Mesothelial cell of epicardium (in vitro differentiated cells): ENCODE measurements around the gene SDC1. TPM values are rescaled to one million over a fixed set of nuclear protein-coding genes. Genes with fewer than 3 reads are reported as not detected.

ENCODE experiments used
- DNase-seq, 2 experiments: peaks; one replicate each; pipeline ENCODE4 v3.0.0; 2021; ENCODE audit warnings: low spot score in 2 of 2; ENCODE audit not compliant: unreplicated experiment in 2 of 2
- H3K27ac Mint-ChIP-seq: 2 replicates; pipeline ENCODE4 v1.8.0; 2021; ENCODE audit warnings: mixed read lengths
- H3K27me3 Mint-ChIP-seq: 2 replicates; pipeline ENCODE4 v1.8.0; 2021; ENCODE audit warnings: low read depth, mixed read lengths
- H3K36me3 Mint-ChIP-seq: 2 replicates; pipeline ENCODE4 v1.8.0; 2021; ENCODE audit warnings: mixed read lengths
- H3K4me1 Mint-ChIP-seq: 2 replicates; pipeline ENCODE4 v1.8.0; 2021; ENCODE audit warnings: mixed read lengths
- H3K4me3 Mint-ChIP-seq: 2 replicates; pipeline ENCODE4 v1.8.0; 2021; ENCODE audit warnings: mild to moderate bottlenecking, moderate library complexity, mixed read lengths
- H3K9me3 Mint-ChIP-seq: 2 replicates; pipeline ENCODE4 v1.8.0; 2021; ENCODE audit warnings: mixed read lengths
- total RNA-seq: library from RNA; stranded (reverse); gene quantifications from 3 replicates; pipeline ENCODE4 v1.2.1, GENCODE V29; 2021
- TF ChIP-seq, protein P1 (sequence below): fragments of 200-600 bp; sonication (generic); IDR thresholded peaks from one replicate; pipeline ENCODE4 v1.5.0; 2021; ENCODE audit warnings: antibody characterized with exemption; ENCODE audit not compliant: unreplicated experiment

Gene SDC1
- total RNA-seq, 1 donor from 2014 or later = 50.7 TPM

DNA sequence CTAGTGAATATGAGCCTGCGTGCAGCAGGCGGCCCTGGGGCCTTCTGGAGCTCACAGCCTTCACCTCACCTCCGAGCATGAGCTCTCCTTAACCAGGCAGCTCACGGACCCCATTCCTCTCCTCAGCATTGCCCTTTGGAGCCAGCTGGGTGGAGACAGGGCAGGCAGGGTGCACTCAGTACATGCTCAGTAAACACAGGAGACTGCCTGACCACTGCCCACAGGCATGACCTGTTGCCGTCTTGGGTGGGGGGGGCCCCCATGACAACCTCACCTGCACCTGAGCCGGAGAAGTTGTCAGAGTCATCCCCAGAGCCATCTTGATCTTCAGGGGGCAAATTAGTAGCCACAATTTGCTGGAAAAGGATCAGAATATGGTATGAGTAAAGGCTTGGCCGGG lies 19.9 kb downstream of the SDC1 start:
- no peaks in the 10 kb centered on the region for H3K9me3 Mint-ChIP-seq
- H3K4me3 Mint-ChIP-seq = no peak overlapping the region
- DNase-seq = no peak
- TF ChIP-seq, protein P1, sequence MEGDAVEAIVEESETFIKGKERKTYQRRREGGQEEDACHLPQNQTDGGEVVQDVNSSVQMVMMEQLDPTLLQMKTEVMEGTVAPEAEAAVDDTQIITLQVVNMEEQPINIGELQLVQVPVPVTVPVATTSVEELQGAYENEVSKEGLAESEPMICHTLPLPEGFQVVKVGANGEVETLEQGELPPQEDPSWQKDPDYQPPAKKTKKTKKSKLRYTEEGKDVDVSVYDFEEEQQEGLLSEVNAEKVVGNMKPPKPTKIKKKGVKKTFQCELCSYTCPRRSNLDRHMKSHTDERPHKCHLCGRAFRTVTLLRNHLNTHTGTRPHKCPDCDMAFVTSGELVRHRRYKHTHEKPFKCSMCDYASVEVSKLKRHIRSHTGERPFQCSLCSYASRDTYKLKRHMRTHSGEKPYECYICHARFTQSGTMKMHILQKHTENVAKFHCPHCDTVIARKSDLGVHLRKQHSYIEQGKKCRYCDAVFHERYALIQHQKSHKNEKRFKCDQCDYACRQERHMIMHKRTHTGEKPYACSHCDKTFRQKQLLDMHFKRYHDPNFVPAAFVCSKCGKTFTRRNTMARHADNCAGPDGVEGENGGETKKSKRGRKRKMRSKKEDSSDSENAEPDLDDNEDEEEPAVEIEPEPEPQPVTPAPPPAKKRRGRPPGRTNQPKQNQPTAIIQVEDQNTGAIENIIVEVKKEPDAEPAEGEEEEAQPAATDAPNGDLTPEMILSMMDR = no peak
- peaks cover 21% of the 10 kb centered on the region for H3K4me1 Mint-ChIP-seq
- H3K27me3 Mint-ChIP-seq = no peaks in the 10 kb centered on the region
- H3K36me3 Mint-ChIP-seq = peaks cover 26% of the 10 kb centered on the region
- H3K27ac Mint-ChIP-seq = no peak overlapping the region

DNA sequence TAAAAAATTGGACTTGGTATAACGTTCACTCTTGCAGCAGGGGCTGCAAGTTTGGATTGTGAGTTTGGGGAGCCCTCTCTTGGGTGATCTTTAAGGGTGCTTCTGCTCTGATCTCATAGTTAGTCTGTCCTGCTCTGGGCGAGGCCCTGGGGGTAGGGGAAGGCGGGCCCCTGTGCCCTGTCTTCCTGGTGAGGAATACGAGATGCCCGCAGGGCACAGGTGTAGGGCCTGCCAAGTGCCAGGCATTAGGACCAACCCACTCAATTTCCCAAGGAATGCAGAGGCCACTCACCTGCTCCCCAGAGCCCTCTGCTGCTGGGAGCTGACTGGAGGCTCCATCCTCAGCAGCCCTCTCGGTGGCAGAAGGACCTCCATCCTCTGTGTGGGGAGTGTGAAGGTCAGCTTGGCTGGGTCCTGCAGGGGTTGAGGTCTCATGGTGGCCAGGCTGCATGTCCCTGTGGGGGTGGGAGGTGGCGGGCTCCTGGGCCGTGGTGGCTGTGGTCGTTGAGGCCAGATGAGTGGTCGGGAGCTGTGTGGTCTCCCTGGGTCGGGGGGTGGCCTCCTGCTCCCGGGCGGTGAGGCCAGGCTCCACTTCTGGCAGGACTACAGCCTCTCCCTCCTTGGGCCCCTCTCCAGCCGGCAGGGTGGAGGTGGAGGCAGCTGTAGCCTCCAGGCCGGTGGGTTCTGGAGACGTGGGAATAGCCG lies 21.3 kb downstream of the SDC1 start:
- no peak for DNase-seq
- Mint-ChIP-seq H3K4me1 (peaks cover 27% of the 10 kb centered on the region), H3K4me3 (no peak overlapping the region), H3K36me3 (peaks cover 26% of the 10 kb centered on the region), H3K27ac (no peak overlapping the region), H3K9me3 (no peaks in the 10 kb centered on the region), H3K27me3 (no peaks in the 10 kb centered on the region)
- TF ChIP-seq, protein P1 = no peak

DNA sequence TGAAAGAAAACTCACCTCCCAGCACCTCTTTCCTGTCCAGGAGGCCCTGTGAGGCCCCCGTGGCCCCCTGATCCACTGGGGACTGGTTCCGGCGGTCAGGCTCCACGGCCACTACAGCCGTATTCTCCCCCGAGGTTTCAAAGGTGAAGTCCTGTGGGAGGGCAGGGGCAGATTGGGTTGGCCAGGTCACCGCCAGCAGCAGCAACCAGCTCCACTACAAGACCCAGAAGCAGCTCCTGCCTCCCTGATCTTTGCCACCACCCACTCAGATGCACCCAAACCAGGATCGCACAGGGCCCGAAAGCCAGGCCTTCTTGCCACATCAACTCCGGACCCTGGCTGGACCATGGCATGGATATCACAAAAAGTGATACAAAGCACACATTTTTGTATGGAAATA lies 21.9 kb downstream of the SDC1 start:
- Mint-ChIP-seq H3K27ac (no peak overlapping the region), H3K9me3 (no peaks in the 10 kb centered on the region), H3K4me3 (no peak overlapping the region), H3K4me1 (peaks cover 27% of the 10 kb centered on the region), H3K27me3 (no peaks in the 10 kb centered on the region), H3K36me3 (peaks cover 26% of the 10 kb centered on the region)
- DNase-seq = no peak
- TF ChIP-seq, protein P1 = no peak

DNA sequence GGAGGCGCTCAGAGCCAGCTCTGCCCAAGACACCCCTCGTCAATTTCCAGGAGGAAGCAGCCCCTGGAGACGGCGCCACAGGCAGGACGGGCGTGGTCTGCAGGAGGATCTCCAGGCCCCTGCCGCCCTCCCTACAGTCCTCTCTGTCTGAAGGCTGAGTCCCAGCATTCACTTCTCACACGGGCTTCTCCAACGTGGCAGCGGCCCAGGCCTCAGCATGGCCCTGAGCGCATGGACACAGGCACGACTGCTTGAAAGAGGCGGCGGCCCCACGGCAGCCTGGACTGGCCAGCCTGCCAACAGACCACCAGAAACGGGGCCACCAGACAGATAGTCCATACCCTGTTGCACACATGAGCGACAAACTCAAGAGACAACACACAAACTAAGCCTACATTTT lies 23.3 kb downstream of the SDC1 start:
- Mint-ChIP-seq H3K4me3 (no peak overlapping the region), H3K36me3 (peaks cover 26% of the 10 kb centered on the region), H3K9me3 (no peaks in the 10 kb centered on the region), H3K4me1 (peaks cover 30% of the 10 kb centered on the region), H3K27me3 (no peaks in the 10 kb centered on the region), H3K27ac (no peak overlapping the region)
- no peak for DNase-seq
- TF ChIP-seq, protein P1 = no peak

DNA sequence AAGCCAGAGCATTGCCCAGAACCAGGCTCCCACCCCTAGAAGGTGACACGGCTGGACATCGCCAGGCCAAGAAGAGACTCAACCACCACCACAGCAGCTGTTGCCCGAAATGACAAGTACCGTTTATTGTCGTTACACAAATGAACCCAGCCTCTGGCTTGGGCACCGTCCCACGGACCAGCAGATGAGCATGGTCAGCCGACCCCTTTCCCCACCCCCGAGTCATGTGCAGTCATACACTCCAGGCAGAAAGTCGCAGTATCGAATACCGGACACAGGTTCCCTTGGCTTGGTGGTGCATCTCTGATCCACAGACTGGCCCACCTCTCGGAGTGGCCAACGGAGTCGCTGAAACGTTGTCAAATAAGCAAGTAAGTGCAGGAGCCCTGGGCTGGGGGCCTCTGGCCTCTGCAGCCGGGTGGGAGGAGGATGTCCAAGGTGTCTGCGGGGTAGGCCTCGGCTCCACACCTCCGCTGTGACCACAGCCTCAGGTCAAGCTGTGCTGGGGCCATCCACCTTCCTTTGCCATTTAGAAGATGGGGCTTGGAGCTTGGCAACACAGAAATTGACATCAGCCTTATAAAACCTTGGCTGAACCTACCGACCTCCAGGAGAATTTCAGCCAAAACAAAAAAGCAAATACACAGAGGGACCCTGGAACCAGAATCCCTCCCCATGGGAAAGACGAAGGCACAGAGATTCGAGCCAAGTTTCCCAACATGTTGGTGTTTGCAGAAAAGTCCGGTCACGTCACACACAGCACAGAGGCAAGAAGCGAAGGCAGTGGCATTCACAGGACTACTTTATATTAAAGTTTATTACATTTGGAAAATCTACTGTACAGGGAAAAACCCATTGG lies 24.0 kb downstream of the SDC1 start:
- H3K27me3 Mint-ChIP-seq = no peaks in the 10 kb centered on the region
- no peak for DNase-seq
- TF ChIP-seq, protein P1 = no peak
- no peaks in the 10 kb centered on the region for H3K9me3 Mint-ChIP-seq
- H3K4me1 Mint-ChIP-seq = peaks cover 35% of the 10 kb centered on the region
- peaks cover 26% of the 10 kb centered on the region for H3K36me3 Mint-ChIP-seq
- H3K27ac Mint-ChIP-seq = no peak overlapping the region
- H3K4me3 Mint-ChIP-seq = no peak overlapping the region
